Ascending aorta (tissue), 2 donors: ENCODE data around the gene LARGE1. TPM values are rescaled to one million over a fixed set of nuclear protein-coding genes. Genes with fewer than 3 reads are reported as not detected.

Experiments
- DNase-seq, 2 donors: peaks; one replicate each; pipeline ENCODE4 v3.0.0-alpha.2; 2019; ENCODE audit warnings: low spot score in 2 of 2
- H3K27ac ChIP-seq, 2 donors: fragments of 200-600 bp; sonication (generic); one replicate each; pipeline ENCODE4 v1.5.1; 2016 to 2017; ENCODE audit warnings: mild to moderate bottlenecking in 1 of 2
- H3K27me3 ChIP-seq: fragments of 200-600 bp; sonication (generic); one replicate; pipeline ENCODE4 v1.5.1; 2017
- H3K36me3 ChIP-seq, 2 donors: fragments of 200-600 bp; sonication (generic); one replicate each; pipeline ENCODE4 v1.5.1; 2016
- H3K4me1 ChIP-seq, 2 donors: fragments of 200-600 bp; sonication (generic); one replicate each; pipeline ENCODE4 v1.5.1; 2016 to 2017; ENCODE audit warnings: mild to moderate bottlenecking in 1 of 2
- H3K4me3 ChIP-seq, 2 donors: fragments of 200-600 bp; sonication (generic); one replicate each; pipeline ENCODE4 v1.5.1; 2016 to 2017; ENCODE audit warnings: mild to moderate bottlenecking in 1 of 2
- H3K9me3 ChIP-seq, 2 donors: fragments of 200-600 bp; sonication (generic); one replicate each; pipeline ENCODE4 v1.5.1; 2016
- intact Hi-C: fragments of 100-400 bp; cut with DNase I; formaldehyde crosslinking; loops from one replicate; pipeline ENCODE4 v1.15.1; 2023
- total RNA-seq: library from RNA; depleted of rRNA; stranded (reverse); fragments of >200 nt; gene quantifications from one replicate; pipeline ENCODE4 v1.1.0, GENCODE V29; 2016
- TF ChIP-seq, protein P1 (sequence below), 3 experiments: fragments of 200-600 bp in 2 of 3; fragments of 450-650 bp in 1 of 3; sonication (generic) in 2 of 3; IDR thresholded peaks; one replicate each; pipeline ENCODE4 v1.5.1; 2016 to 2019; ENCODE audit warnings: antibody characterized with exemption in 3 of 3, mild to moderate bottlenecking in 1 of 3, moderate library complexity in 1 of 3

LARGE1 gene
- total RNA-seq, 1 donor from 2014 or later = 40.6 TPM

- intact Hi-C loops = no loop called here
- H3K4me1 ChIP-seq = no peaks in the 10 kb centered on the region
- TF ChIP-seq, protein P1, sequence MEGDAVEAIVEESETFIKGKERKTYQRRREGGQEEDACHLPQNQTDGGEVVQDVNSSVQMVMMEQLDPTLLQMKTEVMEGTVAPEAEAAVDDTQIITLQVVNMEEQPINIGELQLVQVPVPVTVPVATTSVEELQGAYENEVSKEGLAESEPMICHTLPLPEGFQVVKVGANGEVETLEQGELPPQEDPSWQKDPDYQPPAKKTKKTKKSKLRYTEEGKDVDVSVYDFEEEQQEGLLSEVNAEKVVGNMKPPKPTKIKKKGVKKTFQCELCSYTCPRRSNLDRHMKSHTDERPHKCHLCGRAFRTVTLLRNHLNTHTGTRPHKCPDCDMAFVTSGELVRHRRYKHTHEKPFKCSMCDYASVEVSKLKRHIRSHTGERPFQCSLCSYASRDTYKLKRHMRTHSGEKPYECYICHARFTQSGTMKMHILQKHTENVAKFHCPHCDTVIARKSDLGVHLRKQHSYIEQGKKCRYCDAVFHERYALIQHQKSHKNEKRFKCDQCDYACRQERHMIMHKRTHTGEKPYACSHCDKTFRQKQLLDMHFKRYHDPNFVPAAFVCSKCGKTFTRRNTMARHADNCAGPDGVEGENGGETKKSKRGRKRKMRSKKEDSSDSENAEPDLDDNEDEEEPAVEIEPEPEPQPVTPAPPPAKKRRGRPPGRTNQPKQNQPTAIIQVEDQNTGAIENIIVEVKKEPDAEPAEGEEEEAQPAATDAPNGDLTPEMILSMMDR (IDR thresholded peaks at IDR 0.05) = no peak
Measured at GRCh38 chr22:33746501-33746928, 173.8 kb downstream of the LARGE1 start.

GRCh38 chr22:33745501-33745900 is 174.8 kb downstream of the LARGE1 start:
- intact Hi-C loops = no loop called here
- H3K27me3 ChIP-seq = no peaks in the 10 kb centered on the region
- no peaks in the 10 kb centered on the region for H3K9me3 ChIP-seq
- no peaks in the 10 kb centered on the region for H3K36me3 ChIP-seq
- DNase-seq = no peak
- TF ChIP-seq, protein P1 (IDR thresholded peaks at IDR 0.05) = no peak
- H3K4me3 ChIP-seq = no peak overlapping the region
- no peak overlapping the region for H3K27ac ChIP-seq
- no peaks in the 10 kb centered on the region for H3K4me1 ChIP-seq

More at GRCh38 chr22:33746501-33746928, 173.8 kb downstream of the LARGE1 start:
- H3K9me3 ChIP-seq = no peaks in the 10 kb centered on the region
- no peak for DNase-seq
- H3K4me3 ChIP-seq = no peak overlapping the region
- H3K27me3 ChIP-seq = no peaks in the 10 kb centered on the region
- no peak overlapping the region for H3K27ac ChIP-seq
- H3K36me3 ChIP-seq = no peaks in the 10 kb centered on the region

DNA sequence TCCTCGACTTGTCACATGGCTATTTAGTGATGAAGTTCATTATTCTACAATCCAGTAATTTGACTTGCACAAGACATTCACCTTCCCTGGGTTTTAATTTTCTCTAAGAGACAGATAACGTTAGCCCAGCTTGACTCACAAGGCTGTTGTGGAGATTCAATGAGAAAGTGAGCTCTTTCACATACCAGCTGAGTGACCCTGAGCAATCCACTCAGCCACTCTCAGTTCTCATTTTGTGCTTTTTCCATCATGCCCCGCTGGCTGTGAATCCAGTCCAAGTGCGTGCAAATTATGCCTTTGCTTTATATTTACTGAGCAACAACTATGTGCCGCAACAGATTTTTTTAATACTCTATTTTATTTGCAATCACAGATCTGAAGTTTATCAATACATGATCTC is 176.5 kb downstream of the LARGE1 start:
- Histone ChIP-seq H3K36me3 (no peaks in the 10 kb centered on the region), H3K4me1 (no peaks in the 10 kb centered on the region), H3K27ac (no peak overlapping the region), H3K27me3 (no peaks in the 10 kb centered on the region), H3K4me3 (no peak overlapping the region), H3K9me3 (no peaks in the 10 kb centered on the region)
- TF ChIP-seq, protein P1 (IDR thresholded peaks at IDR 0.05) = no peak
- intact Hi-C loops = no loop called here
- DNase-seq = no peak

DNA sequence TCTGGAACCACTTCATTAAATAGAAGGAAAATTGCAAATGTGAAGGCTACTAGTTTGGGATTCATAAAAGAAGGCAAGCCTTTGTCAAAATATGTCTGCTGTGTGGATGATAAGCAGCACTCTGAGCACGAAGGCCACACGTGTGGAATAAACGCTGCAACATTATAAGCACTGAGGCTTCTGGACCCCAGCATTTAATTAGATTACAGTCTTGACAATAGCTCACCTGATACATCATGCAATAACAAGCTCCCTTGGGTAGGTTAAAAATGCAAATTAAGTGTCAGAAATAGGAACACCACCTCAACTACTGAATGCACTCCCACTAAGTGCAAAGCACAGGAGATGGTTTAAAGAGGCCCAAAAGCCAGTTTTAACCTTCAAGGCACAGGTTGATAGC is 179.3 kb downstream of the LARGE1 start:
- Histone ChIP-seq H3K9me3 (no peaks in the 10 kb centered on the region), H3K4me3 (no peak overlapping the region), H3K27ac (no peak overlapping the region), H3K4me1 (no peaks in the 10 kb centered on the region), H3K27me3 (no peaks in the 10 kb centered on the region), H3K36me3 (no peaks in the 10 kb centered on the region)
- DNase-seq = no peak
- intact Hi-C loops = no loop called here
- TF ChIP-seq, protein P1 (IDR thresholded peaks at IDR 0.05) = no peak

DNA sequence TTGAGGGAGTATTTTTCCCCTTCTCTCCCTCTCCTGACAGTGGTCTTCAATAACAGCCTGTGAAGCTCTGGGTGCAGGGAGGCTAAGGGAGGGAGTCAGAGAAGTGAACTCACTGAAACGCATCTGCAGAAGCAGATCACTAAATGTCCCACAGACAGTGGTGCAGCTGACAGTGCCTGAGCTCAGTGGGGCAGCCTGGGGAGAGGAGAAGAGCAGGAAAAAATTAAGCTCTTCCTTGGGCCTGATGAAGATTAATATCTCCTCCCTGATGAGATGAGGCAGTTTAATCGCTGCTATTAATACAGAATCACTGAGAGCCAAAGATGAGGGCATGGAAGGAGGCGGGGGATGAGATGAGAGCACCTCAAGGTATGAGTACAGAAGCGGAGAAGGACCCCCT is 180.8 kb downstream of the LARGE1 start:
- Histone ChIP-seq H3K4me1 (no peaks in the 10 kb centered on the region), H3K4me3 (no peak overlapping the region), H3K36me3 (no peaks in the 10 kb centered on the region), H3K27ac (no peak overlapping the region), H3K9me3 (no peaks in the 10 kb centered on the region), H3K27me3 (no peaks in the 10 kb centered on the region)
- intact Hi-C loops = no loop called here
- DNase-seq = no peak
- TF ChIP-seq, protein P1 (IDR thresholded peaks at IDR 0.05) = no peak

GRCh38 chr22:33737662-33738061 is 182.6 kb downstream of the LARGE1 start:
- no peak for DNase-seq

More at GRCh38 chr22:33737662-33738061, 182.6 kb downstream of the LARGE1 start:
- Histone ChIP-seq H3K27me3 (no peaks in the 10 kb centered on the region), H3K4me1 (no peaks in the 10 kb centered on the region), H3K27ac (no peak overlapping the region), H3K4me3 (no peak overlapping the region), H3K36me3 (no peaks in the 10 kb centered on the region), H3K9me3 (no peaks in the 10 kb centered on the region)
- TF ChIP-seq, protein P1 (IDR thresholded peaks at IDR 0.05) = no peak
- intact Hi-C loops = no loop called here
